Fibroblast of the aortic adventitia (primary cell): ENCODE measurements around the gene OR5AK2. TPM values are rescaled to one million over a fixed set of nuclear protein-coding genes. Genes with fewer than 3 reads are reported as not detected.

Experiments
- DNase-seq: peaks from one replicate; pipeline ENCODE4 v3.0.0-alpha.2; 2010; ENCODE audit warnings: low read depth
- H3K4me3 ChIP-seq: 2 replicates; pipeline ENCODE4 v1.5.1; 2011; ENCODE audit warnings: low read depth, mild to moderate bottlenecking, control low read depth, low read length, moderate library complexity
- total RNA-seq: library from RNA; depleted of rRNA; stranded (reverse); fragments of >200 nt; gene quantifications from 2 replicates; pipeline ENCODE4 v1.2.3, GENCODE V29; 2012; ENCODE audit warnings: low replicate concordance
- TF ChIP-seq, protein P1 (sequence below): IDR thresholded peaks from 2 replicates; pipeline ENCODE4 v1.5.1; 2011; ENCODE audit warnings: mild to moderate bottlenecking, low read length, control low read depth, inconsistent platforms; ENCODE audit not compliant: insufficient read depth

The OR5AK2 gene
- total RNA-seq, 1 donor = not detected

GRCh38 chr11:56977314-56977713, 11.4 kb upstream of the OR5AK2 start:
- no peak for DNase-seq
- TF ChIP-seq, protein P1, sequence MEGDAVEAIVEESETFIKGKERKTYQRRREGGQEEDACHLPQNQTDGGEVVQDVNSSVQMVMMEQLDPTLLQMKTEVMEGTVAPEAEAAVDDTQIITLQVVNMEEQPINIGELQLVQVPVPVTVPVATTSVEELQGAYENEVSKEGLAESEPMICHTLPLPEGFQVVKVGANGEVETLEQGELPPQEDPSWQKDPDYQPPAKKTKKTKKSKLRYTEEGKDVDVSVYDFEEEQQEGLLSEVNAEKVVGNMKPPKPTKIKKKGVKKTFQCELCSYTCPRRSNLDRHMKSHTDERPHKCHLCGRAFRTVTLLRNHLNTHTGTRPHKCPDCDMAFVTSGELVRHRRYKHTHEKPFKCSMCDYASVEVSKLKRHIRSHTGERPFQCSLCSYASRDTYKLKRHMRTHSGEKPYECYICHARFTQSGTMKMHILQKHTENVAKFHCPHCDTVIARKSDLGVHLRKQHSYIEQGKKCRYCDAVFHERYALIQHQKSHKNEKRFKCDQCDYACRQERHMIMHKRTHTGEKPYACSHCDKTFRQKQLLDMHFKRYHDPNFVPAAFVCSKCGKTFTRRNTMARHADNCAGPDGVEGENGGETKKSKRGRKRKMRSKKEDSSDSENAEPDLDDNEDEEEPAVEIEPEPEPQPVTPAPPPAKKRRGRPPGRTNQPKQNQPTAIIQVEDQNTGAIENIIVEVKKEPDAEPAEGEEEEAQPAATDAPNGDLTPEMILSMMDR = no peak

DNA sequence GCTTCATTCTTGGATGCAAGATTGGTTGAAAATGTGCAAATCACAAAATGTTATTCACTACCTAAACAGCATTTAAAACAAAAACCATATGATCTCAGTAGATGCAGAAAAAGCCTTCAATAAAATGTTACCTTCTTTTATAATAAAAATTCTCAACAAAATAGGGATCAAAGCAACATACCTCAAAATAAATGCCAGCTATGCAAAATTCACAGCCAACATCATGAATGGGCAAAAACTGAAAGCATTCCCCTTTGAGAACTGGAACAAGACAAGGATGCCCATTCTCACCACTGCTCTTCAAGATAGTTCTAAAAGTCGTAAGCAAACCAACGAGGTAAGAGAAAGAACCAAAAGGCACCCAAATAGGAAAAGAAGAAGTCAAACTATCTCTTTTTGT, 2.0 kb downstream of the OR5AK2 start:
- TF ChIP-seq, protein P1 = no peak
- no peak for DNase-seq
- H3K4me3 ChIP-seq = no peak overlapping the region

More at GRCh38 chr11:56977314-56977713, 11.4 kb upstream of the OR5AK2 start:
- H3K4me3 ChIP-seq = no peak overlapping the region

DNA sequence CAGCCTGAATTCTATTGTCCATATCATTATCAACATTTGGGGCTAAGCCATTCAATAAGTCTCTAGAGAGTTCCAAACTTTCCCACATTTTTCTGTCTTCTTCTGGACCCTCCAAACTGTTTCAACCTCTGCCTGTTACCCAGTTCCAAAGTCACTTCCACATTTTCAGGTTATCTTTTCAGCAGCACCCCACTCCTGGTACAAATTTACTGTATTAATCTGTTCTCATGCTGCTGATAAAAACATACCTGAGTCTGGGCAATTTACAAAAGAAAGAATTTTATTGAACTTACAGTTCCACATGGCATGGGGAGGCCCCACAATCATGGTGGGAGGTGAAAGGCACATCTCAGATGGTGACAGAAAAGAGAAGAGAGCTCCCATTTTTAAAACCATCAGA, 5.8 kb downstream of the OR5AK2 start:
- TF ChIP-seq, protein P1 = no peak
- H3K4me3 ChIP-seq = no peak overlapping the region
- no peak for DNase-seq

- H3K4me3 ChIP-seq = no peak overlapping the region
- TF ChIP-seq, protein P1 = peak; percentile 31
- peak; percentile 6 for DNase-seq
Measured at GRCh38 chr11:57001674-57002401, 13.1 kb downstream of the OR5AK2 start.

DNA sequence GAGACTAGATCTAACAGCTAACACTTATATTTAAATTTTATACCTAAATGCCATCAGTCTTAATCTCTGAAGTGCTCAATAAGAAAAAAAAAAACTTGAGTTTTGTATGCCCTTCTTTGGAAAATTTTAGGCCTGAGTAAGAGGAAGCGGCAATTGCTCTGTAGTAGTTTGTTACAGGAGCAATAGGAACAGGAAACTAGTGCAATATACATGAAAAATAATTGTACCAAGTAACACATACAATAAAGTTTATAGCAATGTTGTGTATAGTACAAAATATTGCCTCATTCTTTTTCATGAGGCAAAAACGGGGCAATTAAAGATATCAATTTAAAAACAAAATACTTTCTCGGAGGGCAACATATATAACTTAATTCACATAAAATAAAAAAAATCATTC, 19.7 kb downstream of the OR5AK2 start:
- TF ChIP-seq, protein P1 = no peak
- no peak for DNase-seq
- no peak overlapping the region for H3K4me3 ChIP-seq

- DNase-seq = no peak
- no peak overlapping the region for H3K4me3 ChIP-seq
- TF ChIP-seq, protein P1 = no peak
Measured at GRCh38 chr11:57015679-57016078, 27.0 kb downstream of the OR5AK2 start.

DNA sequence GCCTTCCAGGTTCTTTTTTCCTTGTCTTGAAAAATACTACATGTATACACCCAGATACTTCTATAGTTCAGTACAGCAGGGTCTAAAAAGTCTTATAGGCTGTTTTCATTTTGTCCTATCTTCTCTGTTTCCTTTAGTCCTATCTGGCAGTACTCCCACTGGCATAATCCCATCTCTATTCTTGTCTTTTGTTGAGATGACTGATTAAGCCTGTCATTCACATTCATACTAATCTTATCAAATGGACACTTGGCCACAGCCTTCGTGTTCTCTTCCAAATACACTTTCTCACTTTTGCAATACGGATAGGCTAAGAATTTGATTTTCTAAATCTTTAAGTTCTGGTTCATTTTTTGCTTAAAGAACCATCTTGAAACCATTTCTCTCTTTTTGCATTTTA, 42.8 kb downstream of the OR5AK2 start:
- H3K4me3 ChIP-seq = no peak overlapping the region
- DNase-seq = peak; percentile 34
- TF ChIP-seq, protein P1 = no peak
